ENCODE data around the gene TRIM13.
"Not testable (repeated sequence)": the region's sequence is repeated elsewhere in the genome, so short reads cannot be mapped to it uniquely, and the experiment has no call there.

Gene TRIM13

DNA sequence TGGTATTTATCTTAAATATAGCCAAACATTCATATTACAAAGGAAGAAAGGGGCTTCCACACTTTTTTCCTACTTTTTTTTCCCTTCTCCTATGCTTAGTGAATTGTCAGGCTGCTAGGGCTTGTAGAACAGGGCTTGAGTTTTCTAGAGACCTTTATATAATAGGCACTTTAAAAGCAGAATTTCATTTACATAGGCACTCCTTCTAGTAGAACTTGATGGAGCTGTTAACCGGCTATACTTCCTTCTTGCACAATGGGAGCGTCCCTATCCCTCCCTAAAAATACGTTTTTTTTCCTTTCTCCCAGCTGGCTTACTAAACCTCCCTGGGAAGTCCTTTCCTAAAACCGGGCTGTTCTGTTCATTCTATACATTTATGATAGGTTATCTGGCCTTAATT, 1.1 kb downstream of the TRIM13 start:
- DNase-seq (ENCODE audit: low read depth in 2 of 2), result no peak

DNA sequence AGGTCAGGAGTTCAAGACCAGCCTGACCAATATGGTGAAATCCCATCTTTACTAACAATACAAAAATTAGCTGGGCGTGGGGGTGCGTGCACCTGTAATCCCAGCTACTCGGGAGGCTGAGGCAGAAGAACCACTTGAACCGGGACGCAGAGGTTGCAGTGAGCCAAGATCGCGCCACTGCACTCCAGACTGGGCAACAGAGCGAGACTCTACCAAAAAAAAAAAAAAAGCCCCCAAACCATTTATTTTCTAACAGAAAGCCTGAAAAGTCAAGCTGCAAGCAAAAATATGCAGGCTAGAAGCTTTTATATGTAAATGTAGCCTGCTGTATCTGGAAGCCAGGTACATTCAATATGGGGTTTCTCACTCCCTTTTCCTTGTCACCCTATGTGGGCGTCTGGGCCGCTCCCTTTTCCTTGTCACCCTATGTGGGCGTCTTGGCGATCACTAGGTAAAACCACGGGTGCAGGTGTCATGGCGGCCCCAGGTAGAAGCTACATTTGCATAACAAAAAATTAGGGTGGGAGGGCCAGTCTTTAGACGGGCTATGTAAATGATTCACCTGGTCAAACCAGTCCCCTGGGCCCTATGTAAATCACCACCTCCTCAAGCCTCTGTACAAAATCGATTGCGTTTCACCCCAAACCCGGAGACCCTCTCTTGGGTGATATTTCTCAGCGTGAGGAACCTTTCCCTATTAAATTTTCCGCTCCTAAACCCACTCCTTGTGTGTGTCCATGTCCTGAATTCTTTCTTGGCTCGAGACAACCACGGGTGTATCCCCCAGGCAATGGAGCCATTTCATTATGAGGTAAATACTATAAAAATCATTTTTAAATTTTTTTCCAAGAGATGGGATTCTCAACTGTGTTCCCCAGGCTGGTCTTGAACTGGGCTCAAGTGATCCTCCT, 2.1 kb downstream of the TRIM13 start:
- no peak for DNase-seq (ENCODE audit: low read depth in 2 of 2)

GRCh38 chr13:50001287-50001686, 4.4 kb downstream of the TRIM13 start:
- DNase-seq (ENCODE audit: low read depth in 2 of 2), result no peak

- no peak for DNase-seq (ENCODE audit: low read depth in 2 of 2)
These were observed 9.7 kb downstream of the TRIM13 start for GRCh38 chr13:50006426-50007135.

GRCh38 chr13:50011461-50011860, 14.6 kb downstream of the TRIM13 start:
- no peak for DNase-seq (ENCODE audit: low read depth in 2 of 2)

- no peak for DNase-seq (ENCODE audit: low read depth in 2 of 2)
These were observed 15.7 kb downstream of the TRIM13 start for GRCh38 chr13:50012396-50013169.

- DNase-seq (ENCODE audit: low read depth in 2 of 2), result no peak
These were observed 17.5 kb downstream of the TRIM13 start for GRCh38 chr13:50014386-50014785.

DNA sequence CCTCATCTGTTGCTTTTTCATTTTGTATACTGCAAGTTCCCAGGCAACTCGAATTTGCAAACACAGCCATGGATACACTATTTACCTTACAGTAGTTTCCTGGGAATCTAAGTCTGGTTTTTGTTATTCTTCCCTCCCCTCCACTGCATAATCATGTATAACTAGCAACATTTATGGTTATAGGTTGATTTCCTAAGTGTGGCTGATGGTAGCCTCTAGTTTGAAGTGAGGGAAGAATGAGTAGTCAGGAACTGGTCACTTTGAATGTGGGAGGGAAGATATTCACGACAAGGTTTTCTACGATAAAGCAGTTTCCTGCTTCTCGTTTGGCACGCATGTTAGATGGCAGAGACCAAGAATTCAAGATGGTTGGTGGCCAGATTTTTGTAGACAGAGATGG, 18.4 kb downstream of the TRIM13 start, which contains the start of gene KCNRG:
Gene KCNRG, plus strand, starts transcription at position 187 of the 400 bp plus-strand sequence. Its CDS starts 50 bp downstream, at position 237.
- no peak for DNase-seq (ENCODE audit: low read depth in 2 of 2)

GRCh38 chr13:50015750-50016149, 18.9 kb downstream of the TRIM13 start:
- DNase-seq (ENCODE audit: low read depth in 2 of 2), result no peak

DNA sequence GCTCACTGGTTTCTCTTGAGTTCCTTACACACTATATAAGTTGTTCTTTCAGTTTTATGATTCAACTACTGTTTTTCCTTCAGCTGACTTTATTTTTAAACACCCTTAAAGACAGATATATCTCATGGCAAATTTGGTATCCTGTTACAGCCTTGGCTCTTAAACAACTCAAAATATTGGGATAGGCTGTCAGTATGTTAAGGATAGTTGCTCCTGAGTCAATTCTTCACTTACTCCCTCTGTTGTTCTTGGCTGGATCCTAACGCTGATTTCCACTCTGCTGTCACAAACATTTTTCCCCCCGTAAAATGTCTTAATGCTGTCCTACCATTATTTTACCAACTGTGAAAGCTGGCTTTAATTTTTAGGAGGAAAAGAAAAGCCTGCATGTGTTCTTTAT, 19.6 kb downstream of the TRIM13 start:
- no peak for DNase-seq (ENCODE audit: low read depth in 2 of 2)

DNA sequence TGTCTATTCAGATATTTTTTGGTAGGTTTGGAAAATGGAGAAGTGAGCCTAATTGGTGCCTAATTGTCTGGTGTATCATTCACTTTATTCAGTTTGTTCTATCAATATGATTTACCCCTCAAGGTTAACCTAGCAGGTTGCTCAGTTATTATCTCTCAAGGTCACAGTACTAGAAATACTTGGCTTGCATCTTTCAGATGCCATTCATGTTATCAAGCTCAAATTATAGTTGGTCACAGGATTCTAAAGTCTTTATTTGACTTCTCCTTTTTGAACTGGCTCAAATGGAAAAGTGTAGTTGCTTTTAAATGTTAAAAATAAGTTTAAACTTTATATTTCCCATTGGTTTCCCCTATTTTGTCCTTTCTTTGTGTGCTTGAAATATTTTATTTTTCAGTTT, 21.0 kb downstream of the TRIM13 start:
- DNase-seq (ENCODE audit: low read depth in 2 of 2), result no peak

GRCh38 chr13:50025436-50025835, 28.6 kb downstream of the TRIM13 start:
- DNase-seq (ENCODE audit: low read depth in 2 of 2), result no peak

- DNase-seq (ENCODE audit: low read depth in 2 of 2), result no peak
These were observed 30.1 kb downstream of the TRIM13 start for GRCh38 chr13:50026788-50027473.

DNA sequence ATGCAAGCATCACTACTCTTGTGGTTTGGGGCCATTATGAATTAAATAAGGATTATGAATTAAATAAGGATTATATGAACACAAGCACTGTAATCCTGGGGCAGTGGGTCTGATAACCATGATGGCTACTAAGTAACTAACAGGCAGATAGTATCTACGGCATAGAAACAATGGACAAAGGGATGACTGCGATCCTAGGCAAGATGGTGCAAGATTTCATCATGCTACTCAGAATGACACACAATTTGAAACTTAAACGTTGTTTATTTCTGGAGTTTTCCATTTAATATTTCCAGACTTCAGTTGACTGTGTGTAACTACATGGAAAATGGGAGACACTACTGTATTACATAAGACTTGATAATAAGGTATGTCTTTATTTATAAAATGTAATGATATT, 33.5 kb downstream of the TRIM13 start:
- no peak for DNase-seq (ENCODE audit: low read depth in 2 of 2)

DNA sequence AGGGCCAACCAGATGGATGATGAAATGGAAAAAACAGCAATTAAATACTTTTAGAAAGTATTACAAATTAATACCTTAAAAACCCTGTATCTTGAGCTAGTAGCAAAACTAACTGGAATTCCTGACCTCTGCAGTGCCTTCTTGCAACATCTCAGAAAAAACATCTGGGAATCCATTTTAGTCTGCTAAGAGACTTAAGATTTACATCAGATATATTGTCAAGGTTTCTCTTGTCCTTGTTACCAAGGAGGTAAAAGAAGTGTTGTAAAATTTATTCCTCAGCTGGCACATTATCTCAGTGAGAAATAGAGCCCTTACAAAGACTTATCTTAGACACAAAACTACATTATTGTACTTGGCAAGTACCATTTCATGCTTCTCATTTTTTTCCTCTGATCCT, 36.9 kb downstream of the TRIM13 start:
- no peak for DNase-seq (ENCODE audit: low read depth in 2 of 2)

DNA sequence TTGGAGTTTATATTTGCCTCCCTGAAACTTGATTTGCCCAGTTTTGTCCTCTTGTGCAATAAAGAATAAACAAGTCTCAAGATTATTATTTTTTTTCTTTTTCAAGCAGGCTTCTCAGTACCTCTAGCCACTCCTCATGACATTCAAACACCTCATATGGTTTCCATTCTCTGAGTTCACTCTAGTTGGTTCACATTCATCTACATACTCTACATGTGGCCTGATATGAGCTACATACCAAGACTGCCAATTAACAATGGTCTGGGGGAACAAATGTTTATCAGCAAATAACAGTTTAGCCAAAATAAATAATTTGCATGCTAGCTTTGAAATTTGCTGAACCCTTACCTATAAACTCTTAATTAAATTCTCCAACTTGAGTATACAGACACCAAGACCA, 40.9 kb downstream of the TRIM13 start:
- DNase-seq (ENCODE audit: low read depth in 2 of 2), result no peak

DNA sequence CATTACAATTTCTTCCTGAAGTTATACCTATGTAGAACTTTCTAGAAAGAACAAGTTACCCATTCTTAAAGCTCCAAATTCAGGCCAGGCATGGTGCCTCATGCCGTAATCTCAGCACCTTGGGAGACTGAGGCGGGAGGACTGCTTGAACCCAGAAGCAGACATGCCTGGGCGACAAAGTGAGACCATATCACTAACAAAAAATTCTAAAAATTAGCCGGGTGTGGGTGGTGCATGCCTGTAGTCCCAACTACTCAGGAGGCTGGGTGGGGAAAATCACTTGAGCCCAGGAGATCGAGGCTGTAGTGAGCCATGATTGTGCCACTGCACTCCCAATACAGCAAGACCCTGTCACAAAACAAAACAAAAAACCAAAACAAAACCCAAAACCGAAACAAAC, 41.4 kb downstream of the TRIM13 start:
- DNase-seq (ENCODE audit: low read depth in 2 of 2), result no peak

- no peak for DNase-seq (ENCODE audit: low read depth in 2 of 2)
These were observed 55.6 kb downstream of the TRIM13 start for GRCh38 chr13:50052478-50052877.

DNA sequence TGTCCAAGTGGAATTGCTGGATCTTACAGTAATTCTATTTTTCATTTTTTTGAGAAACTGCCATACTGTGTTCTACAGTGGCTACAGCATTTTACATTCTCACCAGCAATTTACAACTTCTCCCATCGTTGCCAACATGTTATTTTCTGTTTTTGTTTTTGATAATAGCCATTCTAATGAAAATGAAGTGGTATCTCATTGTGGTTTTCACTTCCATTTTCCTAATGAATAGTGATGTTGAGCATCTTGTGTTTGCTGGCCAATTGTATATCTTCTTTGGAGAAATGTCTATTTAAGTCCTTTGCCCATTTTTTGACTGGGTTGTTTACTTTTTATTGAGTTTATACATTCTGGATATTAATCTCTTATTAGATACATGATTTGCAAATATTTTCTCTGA, 57.0 kb downstream of the TRIM13 start:
- no peak for DNase-seq (ENCODE audit: low read depth in 2 of 2)

DNA sequence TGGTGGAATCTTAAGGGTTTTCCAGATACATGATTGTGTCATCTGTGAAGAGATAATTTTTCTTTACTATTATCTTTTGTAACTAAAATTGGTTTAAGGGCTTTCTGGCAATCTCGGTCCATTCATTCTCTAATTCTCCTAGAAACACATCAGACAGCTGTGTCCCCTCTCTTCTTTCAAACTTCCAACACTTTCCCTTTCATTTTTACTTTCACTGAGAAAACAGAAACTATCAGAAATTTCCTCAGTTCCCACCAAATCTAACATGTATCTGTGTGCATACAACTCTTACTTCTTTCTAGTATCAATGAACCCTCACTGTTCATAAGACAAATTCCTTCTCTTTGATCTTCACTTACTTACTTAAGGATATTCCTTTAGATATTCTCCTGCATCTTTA, 58.6 kb downstream of the TRIM13 start:
- DNase-seq (ENCODE audit: low read depth in 2 of 2), result no peak

DNA sequence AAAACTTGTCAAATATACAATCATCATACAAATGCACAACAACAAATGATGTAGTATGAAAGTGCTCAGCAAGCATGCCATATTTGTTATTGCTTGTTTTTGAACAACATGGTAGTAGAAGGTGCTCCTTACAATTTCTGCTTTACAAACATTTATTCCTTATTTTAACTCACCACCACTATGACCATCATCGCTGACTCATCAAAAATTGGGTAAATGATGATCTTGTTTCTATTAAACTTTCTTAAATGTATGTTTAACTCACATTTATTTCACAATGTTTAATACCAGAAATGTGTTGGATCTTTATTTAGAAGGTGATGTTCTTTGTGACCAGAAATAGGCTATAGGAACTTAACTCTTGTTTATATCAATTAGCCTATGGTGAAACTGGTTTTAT, 63.9 kb downstream of the TRIM13 start:
- DNase-seq (ENCODE audit: low read depth in 2 of 2), result no peak

DNA sequence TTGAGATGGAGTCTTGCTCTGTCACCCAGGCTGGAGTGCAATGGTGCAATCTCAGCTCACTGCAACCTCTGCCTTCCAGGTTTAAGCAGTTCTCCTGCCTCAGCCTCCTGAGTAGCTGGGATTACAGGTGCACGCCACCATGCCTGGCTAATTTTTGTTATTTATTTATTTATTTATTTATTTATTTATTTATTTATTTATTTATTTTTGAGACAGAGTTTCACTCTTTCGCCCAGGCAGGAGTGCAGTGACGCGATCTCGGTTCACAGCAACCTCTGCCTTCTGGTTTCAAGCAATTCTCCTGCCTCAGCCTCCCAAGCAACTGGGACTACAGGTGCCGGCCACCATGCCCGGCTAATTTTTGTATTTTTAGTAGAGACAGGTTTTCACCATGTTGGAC, 65.5 kb downstream of the TRIM13 start:
- DNase-seq (ENCODE audit: low read depth in 2 of 2), result not testable (repeated sequence)
